ENCODE results near the gene CCDC18. TPM values are rescaled to one million over a fixed set of nuclear protein-coding genes. Genes with fewer than 3 reads are reported as not detected.
"Not testable (repeated sequence)": the region's sequence is repeated elsewhere in the genome, so short reads cannot be mapped to it uniquely, and the experiment has no call there.

The CCDC18 gene
- total RNA-seq, 1 experiment from 2014 or later, result 23.0 TPM

DNA sequence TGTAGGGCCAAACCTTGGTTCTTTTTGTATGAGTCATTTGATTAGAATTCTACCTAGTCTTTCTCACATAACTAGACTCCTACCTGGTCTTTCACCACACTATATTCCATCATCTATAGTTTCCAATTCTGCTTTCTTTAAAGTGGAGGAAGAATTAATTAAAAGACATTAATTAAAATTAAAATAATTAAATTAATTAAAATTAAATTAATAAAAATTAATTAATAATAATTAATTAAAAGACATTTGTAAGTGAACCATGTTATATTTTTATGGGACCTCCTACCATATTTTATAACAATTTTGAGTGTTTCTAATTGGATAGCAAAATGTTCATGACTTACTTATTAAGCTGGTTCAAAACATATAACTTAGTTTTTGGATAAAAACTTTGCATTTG, 77.4 kb downstream of the CCDC18 start:
- CTCF ChIA-PET, result no interaction called here
- peaks cover 5% of the 10 kb centered on the region for H3K4me1 Mint-ChIP-seq
- peaks cover 20% of the 10 kb centered on the region for H3K9me3 Mint-ChIP-seq
- no peak overlapping the region for H3K4me3 Mint-ChIP-seq
- TF ChIP-seq CREM (CRISPR knock-in tag; IDR thresholded peaks at IDR 0.05) (no peak), HMGA2 (CRISPR knock-in tag; IDR thresholded peaks at IDR 0.05) (peak; percentile 97)
- peaks cover 25% of the 10 kb centered on the region for H3K36me3 Mint-ChIP-seq
- ATAC-seq (no peak), DNase-seq (ENCODE audit: low spot score) (no peak)
- no peaks in the 10 kb centered on the region; the same call in 1 of the 2 replicates for H3K27me3 Mint-ChIP-seq (ENCODE audit: low read depth)
- POLR2A ChIA-PET, result no interaction called here
- H3K27ac Mint-ChIP-seq, result no peak overlapping the region

DNA sequence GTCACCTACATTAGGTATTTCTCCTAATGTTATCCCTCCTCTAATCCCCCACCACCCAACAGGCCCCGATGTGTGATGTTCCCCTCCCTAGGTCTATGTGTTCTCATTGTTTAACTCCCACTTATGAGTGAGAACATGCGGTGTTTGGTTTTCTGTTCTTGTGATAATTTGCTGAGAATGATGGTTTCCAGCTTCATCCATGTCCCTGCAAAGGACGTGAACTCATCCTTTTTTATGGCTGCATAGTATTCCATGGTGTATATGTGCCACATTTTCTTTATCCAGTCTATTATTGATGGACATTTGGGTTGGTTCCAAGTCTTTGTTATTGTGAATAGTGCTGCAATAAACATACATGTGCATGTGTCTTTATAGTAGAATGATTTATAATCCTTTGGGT, 80.2 kb downstream of the CCDC18 start:
- H3K4me1 Mint-ChIP-seq; H3K27me3 Mint-ChIP-seq (ENCODE audit: low read depth); POLR2A ChIA-PET; ATAC-seq; DNase-seq (ENCODE audit: low spot score); H3K27ac Mint-ChIP-seq; H3K4me3 Mint-ChIP-seq; CTCF ChIA-PET: not testable (repeated sequence)
- peaks cover 51% of the 10 kb centered on the region for H3K36me3 Mint-ChIP-seq
- H3K9me3 Mint-ChIP-seq, result peaks cover 48% of the 10 kb centered on the region

GRCh38 chr1:93262645-93263044, 82.1 kb downstream of the CCDC18 start:
- TF ChIP-seq STAT6 (CRISPR knock-in tag; conservative IDR thresholded peaks at IDR 0.05; ENCODE audit: low read depth), result no peak
- H3K4me3 Mint-ChIP-seq, result no peak overlapping the region
- no peaks in the 10 kb centered on the region for H3K4me1 Mint-ChIP-seq
- ChIA-PET POLR2A (no interaction called here), CTCF (no interaction called here)
- H3K27ac Mint-ChIP-seq, result no peak overlapping the region
- H3K9me3 Mint-ChIP-seq, result peaks cover 67% of the 10 kb centered on the region
- peaks cover 70% of the 10 kb centered on the region for H3K36me3 Mint-ChIP-seq
- DNase-seq (ENCODE audit: low spot score) (no peak), ATAC-seq (no peak)
- no peaks in the 10 kb centered on the region; the same call in 1 of the 2 replicates for H3K27me3 Mint-ChIP-seq (ENCODE audit: low read depth)

- CTCF ChIA-PET, ATAC-seq, H3K4me3 Mint-ChIP-seq: not testable (repeated sequence)
These were observed 88.4 kb downstream of the CCDC18 start for GRCh38 chr1:93268888-93269287.

GRCh38 chr1:93275262-93275633, 94.7 kb downstream of the CCDC18 start:
- H3K27ac Mint-ChIP-seq; DNase-seq (ENCODE audit: low spot score); ATAC-seq; H3K27me3 Mint-ChIP-seq (ENCODE audit: low read depth); POLR2A ChIA-PET; H3K4me3 Mint-ChIP-seq: not testable (repeated sequence)
- Mint-ChIP-seq H3K9me3 (peaks cover 11% of the 10 kb centered on the region), H3K4me1 (peaks cover 24% of the 10 kb centered on the region), H3K36me3 (peaks cover 18% of the 10 kb centered on the region)
- CTCF ChIA-PET, result interaction anchor here (1.2 kb wide), 1 partner anchor 30 kb away, joined by 3 read pairs; no protein-coding TSS in a partner anchor

More at GRCh38 chr1:93268888-93269287, 88.4 kb downstream of the CCDC18 start:
- H3K27me3 Mint-ChIP-seq (ENCODE audit: low read depth); H3K4me1 Mint-ChIP-seq; POLR2A ChIA-PET; H3K27ac Mint-ChIP-seq; DNase-seq (ENCODE audit: low spot score): not testable (repeated sequence)
- H3K36me3 Mint-ChIP-seq, result peaks cover 52% of the 10 kb centered on the region
- H3K9me3 Mint-ChIP-seq, result peaks cover 50% of the 10 kb centered on the region

DNA sequence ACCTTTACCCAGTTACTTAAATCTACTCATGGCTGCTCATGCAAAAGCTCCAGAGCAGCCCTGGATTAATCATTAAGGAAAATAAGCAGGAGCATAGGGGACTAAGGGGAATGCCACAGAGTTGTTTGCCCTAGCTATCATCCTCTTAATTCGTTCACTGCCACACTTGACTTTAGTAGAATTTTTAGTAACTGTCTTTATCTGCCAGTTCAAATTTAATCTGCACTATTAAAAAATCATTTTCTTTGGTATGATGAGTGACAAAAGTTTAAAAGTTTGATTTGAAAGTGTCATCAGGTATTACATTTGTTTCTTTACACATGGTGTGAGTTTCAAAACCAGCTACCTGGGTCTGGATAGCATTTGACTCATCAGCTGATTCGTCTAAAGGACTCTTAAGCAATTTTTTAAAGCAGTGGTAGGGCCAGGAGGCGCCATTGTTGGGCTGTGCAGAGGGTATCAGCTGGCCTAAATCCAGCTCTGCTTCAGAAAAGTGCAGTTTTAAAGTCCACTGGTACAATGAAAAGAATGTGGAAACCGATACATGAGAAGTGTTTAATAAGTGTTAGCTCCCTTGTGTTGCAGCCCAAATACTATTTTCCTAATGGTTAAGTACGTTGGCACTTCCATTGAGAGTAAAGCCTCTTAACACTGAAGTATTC, 95.2 kb downstream of the CCDC18 start:
- ATAC-seq, result no peak; the same call in 1 of the 2 replicates
- Mint-ChIP-seq H3K27me3 (ENCODE audit: low read depth) (no peaks in the 10 kb centered on the region), H3K4me3 (no peak overlapping the region)
- TF ChIP-seq ZNF423 (CRISPR knock-in tag; IDR thresholded peaks at IDR 0.05) (no peak), EMX1 (CRISPR knock-in tag; IDR thresholded peaks at IDR 0.05) (no peak), ATF1 (CRISPR knock-in tag; IDR thresholded peaks at IDR 0.05) (no peak), ZNF671 (CRISPR knock-in tag; IDR thresholded peaks at IDR 0.05) (no peak), ZNF232 (CRISPR knock-in tag; IDR thresholded peaks at IDR 0.05) (no peak), ZNF219 (CRISPR knock-in tag; IDR thresholded peaks at IDR 0.05; ENCODE audit: borderline replicate concordance) (no peak)
- TF ChIP-seq, protein P1, sequence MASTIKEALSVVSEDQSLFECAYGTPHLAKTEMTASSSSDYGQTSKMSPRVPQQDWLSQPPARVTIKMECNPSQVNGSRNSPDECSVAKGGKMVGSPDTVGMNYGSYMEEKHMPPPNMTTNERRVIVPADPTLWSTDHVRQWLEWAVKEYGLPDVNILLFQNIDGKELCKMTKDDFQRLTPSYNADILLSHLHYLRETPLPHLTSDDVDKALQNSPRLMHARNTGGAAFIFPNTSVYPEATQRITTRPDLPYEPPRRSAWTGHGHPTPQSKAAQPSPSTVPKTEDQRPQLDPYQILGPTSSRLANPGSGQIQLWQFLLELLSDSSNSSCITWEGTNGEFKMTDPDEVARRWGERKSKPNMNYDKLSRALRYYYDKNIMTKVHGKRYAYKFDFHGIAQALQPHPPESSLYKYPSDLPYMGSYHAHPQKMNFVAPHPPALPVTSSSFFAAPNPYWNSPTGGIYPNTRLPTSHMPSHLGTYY (CRISPR knock-in tag; IDR thresholded peaks at IDR 0.05), result no peak
- TF ChIP-seq, protein P2, sequence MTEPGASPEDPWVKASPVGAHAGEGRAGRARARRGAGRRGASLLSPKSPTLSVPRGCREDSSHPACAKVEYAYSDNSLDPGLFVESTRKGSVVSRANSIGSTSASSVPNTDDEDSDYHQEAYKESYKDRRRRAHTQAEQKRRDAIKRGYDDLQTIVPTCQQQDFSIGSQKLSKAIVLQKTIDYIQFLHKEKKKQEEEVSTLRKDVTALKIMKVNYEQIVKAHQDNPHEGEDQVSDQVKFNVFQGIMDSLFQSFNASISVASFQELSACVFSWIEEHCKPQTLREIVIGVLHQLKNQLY (CRISPR knock-in tag; IDR thresholded peaks at IDR 0.05), result no peak
- TF ChIP-seq, protein P3, sequence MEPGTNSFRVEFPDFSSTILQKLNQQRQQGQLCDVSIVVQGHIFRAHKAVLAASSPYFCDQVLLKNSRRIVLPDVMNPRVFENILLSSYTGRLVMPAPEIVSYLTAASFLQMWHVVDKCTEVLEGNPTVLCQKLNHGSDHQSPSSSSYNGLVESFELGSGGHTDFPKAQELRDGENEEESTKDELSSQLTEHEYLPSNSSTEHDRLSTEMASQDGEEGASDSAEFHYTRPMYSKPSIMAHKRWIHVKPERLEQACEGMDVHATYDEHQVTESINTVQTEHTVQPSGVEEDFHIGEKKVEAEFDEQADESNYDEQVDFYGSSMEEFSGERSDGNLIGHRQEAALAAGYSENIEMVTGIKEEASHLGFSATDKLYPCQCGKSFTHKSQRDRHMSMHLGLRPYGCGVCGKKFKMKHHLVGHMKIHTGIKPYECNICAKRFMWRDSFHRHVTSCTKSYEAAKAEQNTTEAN (CRISPR knock-in tag; IDR thresholded peaks at IDR 0.05), result no peak

More for the DNA sequence above, 95.2 kb downstream of the CCDC18 start:
- ChIA-PET CTCF (interaction anchor here (1.0 kb wide), 1 partner anchor 29 kb away, joined by 3 read pairs; no protein-coding TSS in a partner anchor), POLR2A (no interaction called here)
- DNase-seq (ENCODE audit: low spot score), result no peak
- H3K36me3 Mint-ChIP-seq, result peaks cover 23% of the 10 kb centered on the region
- peaks cover 17% of the 10 kb centered on the region for H3K9me3 Mint-ChIP-seq
- H3K4me1 Mint-ChIP-seq, result peaks cover 24% of the 10 kb centered on the region
- peak overlapping the region; percentile 84 for H3K27ac Mint-ChIP-seq

Measured in WTC11 (cell line).